Measurements from ENCODE around the gene ADAP1. TPM values are rescaled to one million over a fixed set of nuclear protein-coding genes. Genes with fewer than 3 reads are reported as not detected.

Gene ADAP1
- total and polyA plus RNA-seq, 2 of the 13 experiments (the other 11 are each of a cell fraction or from before 2014, with no cell fraction given) = 10.5 to 24.6 TPM

DNA sequence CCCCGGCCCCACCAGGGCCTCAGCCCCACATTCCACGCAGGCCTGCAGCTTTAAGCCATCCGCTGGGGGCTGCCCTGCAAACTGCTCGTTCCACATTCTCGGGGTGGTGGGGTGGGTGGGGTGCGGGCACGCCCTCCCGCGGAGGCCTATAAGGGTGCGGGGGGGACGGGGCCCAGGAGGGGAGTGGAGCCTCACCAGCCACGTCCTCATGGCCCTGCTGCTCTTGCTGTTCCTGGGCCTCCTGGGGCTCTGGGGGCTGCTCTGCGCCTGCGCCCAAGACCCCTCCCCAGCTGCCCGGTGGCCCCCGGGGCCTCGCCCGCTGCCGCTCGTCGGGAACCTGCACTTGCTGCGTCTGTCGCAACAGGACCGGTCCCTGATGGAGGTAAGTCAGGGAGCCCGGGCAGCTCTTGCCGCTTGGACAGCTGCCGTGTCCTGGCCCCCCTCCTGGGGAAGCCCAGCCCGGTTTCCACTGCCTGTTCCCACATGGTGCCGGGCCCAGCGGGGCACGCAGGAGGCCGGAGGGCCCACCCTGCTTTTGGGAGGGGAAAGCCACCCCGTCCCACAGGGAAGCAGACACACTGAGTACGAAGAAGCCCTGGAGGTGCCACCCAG lies 28.6 kb upstream of the ADAP1 start, which contains the start of gene CYP2W1 (continued):
- no peak for TF ChIP-seq PHF20 (CRISPR knock-in tag; IDR thresholded peaks at IDR 0.05)
- TF ChIP-seq ZNF569 (CRISPR knock-in tag; IDR thresholded peaks at IDR 0.05; ENCODE audit: borderline replicate concordance) = no peak
- peak; percentile 77 for TF ChIP-seq YEATS4 (CRISPR knock-in tag; IDR thresholded peaks at IDR 0.05; ENCODE audit: borderline replicate concordance)
- TF ChIP-seq, protein P1, sequence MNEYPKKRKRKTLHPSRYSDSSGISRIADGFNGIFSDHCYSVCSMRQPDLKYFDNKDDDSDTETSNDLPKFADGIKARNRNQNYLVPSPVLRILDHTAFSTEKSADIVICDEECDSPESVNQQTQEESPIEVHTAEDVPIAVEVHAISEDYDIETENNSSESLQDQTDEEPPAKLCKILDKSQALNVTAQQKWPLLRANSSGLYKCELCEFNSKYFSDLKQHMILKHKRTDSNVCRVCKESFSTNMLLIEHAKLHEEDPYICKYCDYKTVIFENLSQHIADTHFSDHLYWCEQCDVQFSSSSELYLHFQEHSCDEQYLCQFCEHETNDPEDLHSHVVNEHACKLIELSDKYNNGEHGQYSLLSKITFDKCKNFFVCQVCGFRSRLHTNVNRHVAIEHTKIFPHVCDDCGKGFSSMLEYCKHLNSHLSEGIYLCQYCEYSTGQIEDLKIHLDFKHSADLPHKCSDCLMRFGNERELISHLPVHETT (CRISPR knock-in tag; conservative IDR thresholded peaks at IDR 0.05) = peak; percentile 57; the same call in 1 of the 2 replicates
- no peak for TF ChIP-seq NFYB (CRISPR knock-in tag; IDR thresholded peaks at IDR 0.05)
- no peak; the same call in 1 of the 2 replicates for TF ChIP-seq ZNF225 (CRISPR knock-in tag; IDR thresholded peaks at IDR 0.05)
- TF ChIP-seq ZNF547 (CRISPR knock-in tag; IDR thresholded peaks at IDR 0.05) = peak; percentile 70
- 0 out of 2 replicates have a peak, but pooled peaks have one; percentile 1 for TF ChIP-seq ZNF232 (CRISPR knock-in tag; IDR thresholded peaks at IDR 0.05; ENCODE audit: borderline replicate concordance)
- TF ChIP-seq, protein P2, sequence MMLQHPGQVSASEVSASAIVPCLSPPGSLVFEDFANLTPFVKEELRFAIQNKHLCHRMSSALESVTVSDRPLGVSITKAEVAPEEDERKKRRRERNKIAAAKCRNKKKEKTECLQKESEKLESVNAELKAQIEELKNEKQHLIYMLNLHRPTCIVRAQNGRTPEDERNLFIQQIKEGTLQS (CRISPR knock-in tag; IDR thresholded peaks at IDR 0.05) = no peak
- no peak for TF ChIP-seq ZNF44 (CRISPR knock-in tag; IDR thresholded peaks at IDR 0.05)
- TF ChIP-seq SRSF4 (IDR thresholded peaks at IDR 0.05; ENCODE audit: low read depth, low read length, poor library complexity, severe bottlenecking) = no peak
- TF ChIP-seq RFXAP (CRISPR knock-in tag; IDR thresholded peaks at IDR 0.05; ENCODE audit: borderline replicate concordance) = no peak
- TF ChIP-seq SRY (CRISPR knock-in tag; IDR thresholded peaks at IDR 0.05) = no peak; the same call in 1 of the 2 replicates
- no peak for TF ChIP-seq GPN1 (CRISPR knock-in tag; IDR thresholded peaks at IDR 0.05; ENCODE audit: borderline replicate concordance)
- TF ChIP-seq HIVEP1 (CRISPR knock-in tag; IDR thresholded peaks at IDR 0.05) = peak; percentile 36
- TF ChIP-seq ZBTB21 (CRISPR knock-in tag; IDR thresholded peaks at IDR 0.05) = no peak
- no peak for TF ChIP-seq SP5 (CRISPR knock-in tag; IDR thresholded peaks at IDR 0.05; ENCODE audit: borderline replicate concordance, low read depth)
- no peak for TF ChIP-seq FOXK2 (IDR thresholded peaks at IDR 0.05)
- no peak for TF ChIP-seq FOXM1 (CRISPR knock-in tag; IDR thresholded peaks at IDR 0.05)
- no peak for TF ChIP-seq SIX4 (CRISPR knock-in tag; IDR thresholded peaks at IDR 0.05)
- TF ChIP-seq STAG1 (CRISPR knock-in tag; IDR thresholded peaks at IDR 0.05) = peak; percentile 20; the same call in 1 of the 2 replicates
- peak; percentile 16; the same call in 1 of the 2 replicates for TF ChIP-seq ZSCAN25 (CRISPR knock-in tag; IDR thresholded peaks at IDR 0.05)
- no peak for TF ChIP-seq TCF12 (IDR thresholded peaks at IDR 0.05)
- TF ChIP-seq TCF12 (CRISPR knock-in tag; IDR thresholded peaks at IDR 0.05) = peak; percentile 39; the same call in 1 of the 2 replicates
- TF ChIP-seq U2AF2 (IDR thresholded peaks at IDR 0.05; ENCODE audit: low read depth, low read length) = no peak
- no peak; the same call in 1 of the 2 replicates for TF ChIP-seq CENPT (CRISPR knock-in tag; IDR thresholded peaks at IDR 0.05; ENCODE audit: low read depth)
- no peak for TF ChIP-seq FOXP1 (IDR thresholded peaks at IDR 0.05)
- no peak for TF ChIP-seq FOXP1 (CRISPR knock-in tag; IDR thresholded peaks at IDR 0.05)
- TF ChIP-seq RBM22 (optimal IDR thresholded peaks at IDR 0.05; ENCODE audit: low read length) = no peak
- no peak for TF ChIP-seq CCAR2 (optimal IDR thresholded peaks at IDR 0.05; ENCODE audit: low read depth, low read length)
- TF ChIP-seq, protein P3, sequence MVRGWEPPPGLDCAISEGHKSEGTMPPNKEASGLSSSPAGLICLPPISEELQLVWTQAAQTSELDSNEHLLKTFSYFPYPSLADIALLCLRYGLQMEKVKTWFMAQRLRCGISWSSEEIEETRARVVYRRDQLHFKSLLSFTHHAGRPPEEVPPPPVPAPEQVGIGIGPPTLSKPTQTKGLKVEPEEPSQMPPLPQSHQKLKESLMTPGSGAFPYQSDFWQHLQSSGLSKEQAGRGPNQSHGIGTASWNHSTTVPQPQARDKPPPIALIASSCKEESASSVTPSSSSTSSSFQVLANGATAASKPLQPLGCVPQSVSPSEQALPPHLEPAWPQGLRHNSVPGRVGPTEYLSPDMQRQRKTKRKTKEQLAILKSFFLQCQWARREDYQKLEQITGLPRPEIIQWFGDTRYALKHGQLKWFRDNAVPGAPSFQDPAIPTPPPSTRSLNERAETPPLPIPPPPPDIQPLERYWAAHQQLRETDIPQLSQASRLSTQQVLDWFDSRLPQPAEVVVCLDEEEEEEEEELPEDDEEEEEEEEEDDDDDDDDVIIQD (CRISPR knock-in tag; IDR thresholded peaks at IDR 0.05; ENCODE audit: low read depth) = no peak
- TF ChIP-seq, protein P4, sequence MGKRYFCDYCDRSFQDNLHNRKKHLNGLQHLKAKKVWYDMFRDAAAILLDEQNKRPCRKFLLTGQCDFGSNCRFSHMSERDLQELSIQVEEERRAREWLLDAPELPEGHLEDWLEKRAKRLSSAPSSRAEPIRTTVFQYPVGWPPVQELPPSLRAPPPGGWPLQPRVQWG (CRISPR knock-in tag; IDR thresholded peaks at IDR 0.05; ENCODE audit: borderline replicate concordance, low read depth) = no peak
